ENCODE data around the gene C10orf53.
"Not testable (repeated sequence)": the region's sequence is repeated elsewhere in the genome, so short reads cannot be mapped to it uniquely, and the experiment has no call there.

C10orf53 gene

DNA sequence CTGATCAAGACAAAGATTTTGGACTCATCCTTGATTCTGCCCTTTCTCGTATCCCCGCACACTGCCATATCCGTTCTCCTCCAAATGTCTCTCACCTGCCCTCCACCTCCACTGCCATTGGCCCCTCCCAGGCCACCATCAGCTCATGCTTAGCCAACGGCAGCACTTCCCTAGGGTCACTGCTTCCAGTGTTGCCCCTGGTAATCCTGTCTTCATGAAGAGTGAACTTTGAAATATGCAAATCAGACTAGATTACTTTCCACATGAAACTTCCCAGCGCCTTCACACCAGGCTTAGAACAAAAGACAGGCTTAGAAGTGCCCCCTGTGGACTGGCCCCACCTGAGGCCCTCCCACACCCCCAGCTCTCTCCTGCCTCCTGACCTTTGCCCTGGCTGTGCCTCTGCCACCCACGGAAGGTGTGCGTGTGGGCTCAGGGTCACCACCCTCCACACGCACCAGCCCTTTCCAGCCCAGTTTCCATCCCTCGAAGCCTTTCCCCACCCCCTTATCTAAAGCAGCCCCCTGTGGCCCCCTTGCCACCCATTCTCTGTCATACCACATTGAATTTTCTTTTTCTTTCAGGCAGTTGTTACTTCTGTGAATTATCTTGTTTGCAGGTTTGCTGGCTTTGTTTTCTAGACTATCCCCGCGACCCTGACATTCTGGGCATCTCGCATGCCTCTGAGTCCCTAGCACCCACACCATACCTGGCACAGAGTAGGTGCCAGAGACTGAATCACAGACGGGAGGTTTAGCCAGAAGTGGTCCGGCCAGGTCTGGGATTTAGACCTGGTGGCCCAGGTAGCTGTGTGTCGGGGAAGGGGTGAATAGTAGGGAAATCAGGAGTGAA is 26.8 kb upstream of the C10orf53 start:
- DNase-seq: no peak

DNA sequence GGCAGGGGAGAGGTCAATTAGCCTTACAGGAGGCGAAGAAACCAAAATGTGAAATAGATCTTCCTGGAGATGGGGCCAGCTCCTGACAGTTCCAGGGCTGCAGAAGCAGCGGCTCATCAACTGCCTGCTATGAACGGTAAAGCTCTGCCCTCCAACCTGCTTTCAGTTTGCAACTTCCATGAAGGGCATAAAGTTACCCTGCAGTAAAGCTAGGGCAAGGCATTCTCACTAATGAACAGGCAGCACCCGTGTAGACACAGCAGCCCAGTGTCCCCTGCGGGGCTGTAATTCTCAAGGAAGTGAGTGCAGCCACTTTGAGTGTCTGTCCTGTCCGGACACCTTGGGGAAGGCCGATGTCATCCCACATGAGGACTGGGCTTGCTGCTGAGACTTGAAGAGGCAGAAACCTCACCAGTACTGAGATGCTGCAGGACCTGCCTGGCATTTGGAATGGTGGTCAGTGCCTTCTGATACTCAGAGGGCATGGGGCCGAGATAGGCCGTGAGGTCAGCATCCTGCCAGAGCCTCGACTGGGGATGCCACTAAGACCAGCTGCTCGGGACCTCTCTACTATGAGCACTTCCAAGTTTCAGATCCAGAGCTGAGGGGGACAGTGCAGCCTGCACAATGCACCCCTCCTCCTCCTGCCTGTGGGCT is 26.1 kb upstream of the C10orf53 start:
- no peak for DNase-seq

DNA sequence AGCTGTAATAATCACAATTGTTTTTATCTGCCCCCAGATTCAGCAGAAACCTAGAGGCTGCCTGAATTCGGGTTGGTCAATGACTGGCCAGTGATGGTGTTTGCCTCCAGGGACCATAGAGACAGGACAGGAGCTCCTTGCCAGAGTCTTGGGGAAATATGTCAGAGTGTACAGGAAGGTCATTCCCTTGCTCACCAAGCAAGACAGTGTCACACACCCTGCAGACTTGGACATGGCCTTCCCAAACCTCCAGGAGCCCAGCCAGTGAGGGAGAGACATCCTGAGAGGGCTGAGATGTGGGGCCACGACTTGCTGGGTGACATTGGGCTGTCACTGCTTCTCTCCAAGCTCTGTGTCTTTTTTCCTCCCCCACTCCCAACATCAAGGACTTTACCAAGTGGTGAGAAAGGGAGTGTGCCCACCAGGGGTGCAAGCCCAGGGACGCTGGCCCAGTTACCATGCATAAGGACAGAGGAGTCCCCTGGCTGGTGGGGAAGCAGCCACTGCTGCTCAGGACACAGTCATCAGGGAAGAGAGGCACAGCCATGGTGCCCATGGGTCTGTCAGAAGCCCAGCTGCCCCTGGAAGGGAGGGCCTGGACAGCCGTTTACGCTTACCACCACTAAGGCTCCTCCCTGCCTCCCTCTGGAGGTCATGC is 25.3 kb upstream of the C10orf53 start:
- no peak for DNase-seq

DNA sequence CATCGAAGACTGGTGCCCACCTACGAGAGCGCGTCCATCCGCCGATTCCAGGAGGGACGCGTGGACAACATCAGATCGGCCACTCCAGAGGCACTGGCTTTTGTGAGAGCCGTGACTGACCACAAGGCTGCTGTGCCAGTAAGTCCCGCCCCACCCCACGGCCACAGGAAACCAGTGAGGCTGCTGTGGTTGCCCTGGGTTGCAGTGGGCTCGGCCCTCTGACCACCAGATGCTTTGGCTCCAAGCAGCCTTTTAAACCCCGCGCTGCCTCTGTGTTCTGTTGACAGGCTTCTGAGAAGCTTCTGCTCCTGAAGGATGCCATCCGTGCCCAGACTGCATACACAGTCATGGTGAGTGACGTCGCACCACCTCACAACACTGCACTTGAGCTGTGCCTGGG is 24.4 kb upstream of the C10orf53 start:
- DNase-seq: no peak

DNA sequence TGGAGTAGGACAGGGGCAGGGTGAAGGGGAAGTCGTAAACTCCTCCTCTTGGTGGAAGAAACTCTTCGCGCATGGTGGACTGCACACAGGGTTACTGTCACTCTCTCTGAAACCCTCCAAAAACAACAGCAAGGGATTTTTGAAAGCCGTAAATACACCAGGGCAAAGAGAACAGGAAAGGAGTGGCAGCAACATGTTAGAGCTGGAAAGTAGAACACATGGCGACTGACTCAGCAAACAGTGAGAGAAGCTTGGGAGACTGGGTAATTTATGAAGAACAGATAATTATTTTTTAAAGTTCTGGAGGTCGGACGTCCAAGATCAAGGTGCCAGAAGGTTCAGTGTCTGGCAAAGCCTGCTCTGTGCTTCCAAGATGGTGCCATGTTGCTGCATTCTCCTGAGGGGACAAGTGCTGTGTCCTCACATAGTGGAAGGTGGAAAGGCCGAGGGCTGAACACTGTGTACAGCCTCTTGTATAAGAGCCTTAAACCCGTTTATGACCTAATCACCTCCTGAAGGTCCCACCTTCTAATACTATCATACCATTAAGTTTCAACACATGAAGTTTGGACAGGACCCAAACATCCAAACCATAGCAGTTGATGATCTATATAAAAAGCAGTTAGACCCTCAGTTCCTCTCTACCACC is 22.5 kb upstream of the C10orf53 start:
- no peak for DNase-seq

DNA sequence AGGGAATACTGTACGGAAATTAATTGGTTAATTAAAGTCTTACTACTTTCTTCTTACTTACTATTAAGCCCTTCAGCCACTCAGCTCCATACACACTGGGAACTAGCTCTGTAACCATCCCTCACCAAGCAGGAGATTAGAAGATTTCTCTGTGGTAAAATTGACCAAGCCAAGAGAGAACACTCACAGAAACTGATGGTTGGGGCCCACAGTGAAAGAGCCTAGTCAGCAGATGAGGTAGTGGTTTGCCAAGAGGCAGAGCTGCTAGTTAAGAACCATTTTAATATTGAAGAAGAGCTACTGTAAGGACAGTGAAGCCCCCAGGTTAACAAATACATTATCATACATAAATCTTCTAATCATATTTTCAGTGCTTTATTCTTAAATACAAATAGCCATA is 21.8 kb upstream of the C10orf53 start:
- DNase-seq: no peak

DNA sequence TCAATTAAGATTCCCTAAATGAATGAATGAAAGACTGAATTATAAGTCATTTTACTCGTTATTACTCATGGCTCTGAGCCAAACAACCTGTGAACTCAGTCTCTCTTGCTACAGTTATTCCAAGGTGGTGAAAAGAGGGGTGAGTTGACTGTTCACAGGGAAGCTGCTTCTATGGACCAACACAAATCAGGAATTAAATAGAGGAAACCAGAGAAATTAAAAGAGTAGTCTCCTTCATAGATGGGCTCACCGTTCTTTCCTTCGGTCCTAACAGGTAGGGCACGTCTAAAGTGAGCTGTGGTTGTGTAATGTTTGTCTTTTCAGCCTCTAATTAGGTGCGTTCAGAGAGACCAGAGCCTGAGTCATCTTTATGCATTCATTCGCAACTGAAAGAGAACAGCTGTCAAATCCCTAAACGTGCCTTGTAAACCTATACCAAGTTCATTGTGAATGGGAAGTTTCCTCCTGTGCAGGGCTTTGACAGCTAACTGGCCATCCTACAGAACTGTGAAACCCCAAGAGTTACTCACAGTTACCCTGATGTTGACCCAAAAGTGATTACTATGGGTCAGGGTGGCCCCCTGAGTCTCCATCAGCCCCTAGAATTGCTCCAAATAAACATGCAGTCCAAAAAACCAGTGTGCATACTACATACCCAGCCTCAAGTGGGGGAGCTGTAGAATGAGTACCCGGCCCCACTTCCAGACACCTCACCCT is 18.2 kb upstream of the C10orf53 start:
- DNase-seq: no peak

DNA sequence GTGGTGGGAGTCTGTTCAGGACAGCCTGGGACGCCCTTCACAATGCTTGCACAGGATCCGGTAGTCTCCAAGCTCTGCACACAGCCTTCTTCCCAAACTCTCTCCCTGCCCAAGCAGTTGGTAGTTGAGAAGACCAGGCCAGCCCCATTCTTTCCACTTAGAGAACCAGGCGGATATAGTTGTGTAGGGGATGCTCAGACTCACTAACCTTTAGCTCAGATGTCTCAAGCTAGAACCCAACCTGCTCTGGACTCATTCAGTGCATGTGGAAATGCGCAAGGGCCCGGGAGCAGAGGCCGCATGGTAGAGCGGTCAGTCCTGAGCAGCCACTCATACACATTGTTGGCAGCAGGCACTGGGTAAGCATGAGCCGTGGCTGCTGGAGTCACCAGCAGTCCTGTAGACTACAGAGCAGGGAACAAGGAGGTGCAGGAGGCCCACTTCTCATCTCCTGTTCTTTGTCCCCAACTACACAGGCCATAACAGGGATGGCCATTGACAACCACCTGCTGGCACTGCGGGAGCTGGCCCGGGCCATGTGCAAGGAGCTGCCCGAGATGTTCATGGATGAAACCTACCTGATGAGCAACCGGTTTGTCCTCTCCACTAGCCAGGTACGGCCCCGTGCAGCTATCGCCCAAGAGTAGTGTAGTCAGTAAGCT is 17.2 kb upstream of the C10orf53 start:
- no peak for DNase-seq

DNA sequence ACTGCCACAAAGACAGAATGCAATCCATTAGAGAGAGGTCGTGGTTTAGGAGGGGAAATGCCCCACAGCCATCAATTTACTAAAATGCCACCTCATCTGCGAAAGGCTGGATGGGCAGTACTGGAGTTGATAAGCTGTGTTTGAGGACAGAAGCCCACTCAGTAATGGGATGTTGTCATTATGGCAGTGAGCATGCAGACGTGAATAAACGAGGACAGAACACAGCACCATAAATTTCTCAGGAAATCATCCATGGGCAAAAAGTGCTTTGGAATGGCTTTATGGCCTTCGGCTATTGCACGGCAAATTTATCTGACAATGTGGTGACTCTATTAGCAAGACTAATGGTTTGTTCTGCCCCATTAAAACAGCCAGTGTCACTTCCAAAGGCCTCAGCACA is 15.9 kb upstream of the C10orf53 start:
- no peak for DNase-seq

DNA sequence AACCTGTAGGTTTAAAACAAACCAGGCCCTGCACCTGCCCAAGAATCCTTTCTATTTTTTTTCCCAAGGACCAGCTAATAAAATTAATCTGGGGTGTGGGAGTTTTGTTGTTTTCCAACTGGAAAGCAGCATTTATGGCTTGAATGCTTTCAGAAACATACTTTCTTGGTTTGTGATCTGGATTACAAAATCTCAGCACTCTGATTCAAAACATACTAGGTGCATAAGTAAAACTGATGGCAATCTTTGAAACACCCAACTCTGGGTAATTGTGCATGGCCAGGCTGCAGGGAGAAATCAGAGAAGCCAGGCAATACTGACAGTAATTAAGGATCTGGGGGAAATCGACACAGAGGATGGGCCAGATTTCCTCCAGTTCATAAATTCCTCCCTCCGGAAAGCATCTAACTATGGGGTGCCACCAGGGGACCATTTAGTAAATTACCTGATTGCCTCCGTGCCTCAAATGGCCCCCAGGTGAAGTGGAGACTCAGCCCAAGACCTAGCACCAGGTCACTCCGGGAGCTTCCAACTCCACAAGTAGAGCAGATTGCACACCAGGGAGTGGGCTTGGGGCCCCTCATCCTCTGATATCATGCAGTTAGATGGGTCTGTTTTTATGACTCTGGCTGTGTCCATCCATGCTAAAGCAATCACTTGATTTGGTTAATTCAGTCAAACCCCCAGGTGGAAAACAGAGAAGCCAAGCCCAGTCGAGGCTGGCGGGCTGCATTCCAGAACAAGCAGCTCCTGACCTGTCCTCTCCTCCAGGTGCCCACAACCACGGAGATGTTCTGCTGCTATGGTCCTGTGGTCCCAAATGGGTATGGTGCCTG is 15.2 kb upstream of the C10orf53 start:
- DNase-seq: no peak

DNA sequence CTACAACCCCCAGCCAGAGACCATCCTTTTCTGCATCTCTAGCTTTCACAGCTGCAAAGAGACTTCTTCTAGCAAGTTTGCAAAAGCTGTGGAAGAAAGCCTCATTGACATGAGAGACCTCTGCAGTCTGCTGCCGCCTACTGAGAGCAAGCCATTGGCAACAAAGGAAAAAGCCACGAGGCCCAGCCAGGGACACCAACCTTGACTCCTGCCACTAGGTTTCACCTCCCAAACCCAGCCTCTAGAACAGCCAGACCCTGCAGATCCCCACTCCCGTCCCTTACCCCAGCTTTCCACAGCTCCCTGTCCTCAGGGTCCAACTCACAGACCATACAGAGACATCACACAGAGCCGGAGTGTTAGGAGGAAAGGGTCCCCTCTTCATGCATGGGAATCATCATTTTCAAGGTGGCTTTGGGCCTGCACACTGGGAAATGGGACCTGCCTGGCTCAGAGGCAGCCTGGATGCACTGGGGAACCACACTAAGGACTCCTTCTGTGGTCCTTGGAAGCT is 14.6 kb upstream of the C10orf53 start:
- DNase-seq: no peak

DNA sequence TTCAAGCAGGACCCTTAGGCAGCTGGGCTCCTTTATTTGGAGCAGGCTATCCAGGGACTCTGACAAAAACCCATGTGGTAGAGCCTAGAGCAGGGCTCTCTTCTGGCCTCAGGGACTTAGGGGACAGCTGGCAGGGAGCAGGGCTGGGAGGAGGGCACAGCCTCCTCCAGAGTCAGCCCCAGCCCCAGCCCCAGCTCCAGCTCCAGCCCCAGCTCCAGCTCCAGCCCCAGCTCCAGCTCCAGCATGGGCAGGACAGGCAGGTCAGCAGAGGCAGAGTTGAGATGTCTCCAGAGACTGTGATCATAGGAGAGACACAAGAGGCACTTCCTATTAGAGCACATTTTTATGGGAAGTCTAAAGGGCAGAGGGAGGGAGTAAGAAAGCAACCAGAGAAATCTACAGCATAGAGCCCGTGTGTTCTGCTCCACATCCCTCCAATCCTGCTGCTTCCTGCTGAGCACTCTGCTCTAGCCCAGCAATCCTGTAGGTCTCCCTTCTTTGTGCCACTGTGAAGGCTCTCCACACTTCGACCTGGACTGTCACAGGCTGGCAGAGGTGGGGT is 13.3 kb upstream of the C10orf53 start:
- no peak for DNase-seq

DNA sequence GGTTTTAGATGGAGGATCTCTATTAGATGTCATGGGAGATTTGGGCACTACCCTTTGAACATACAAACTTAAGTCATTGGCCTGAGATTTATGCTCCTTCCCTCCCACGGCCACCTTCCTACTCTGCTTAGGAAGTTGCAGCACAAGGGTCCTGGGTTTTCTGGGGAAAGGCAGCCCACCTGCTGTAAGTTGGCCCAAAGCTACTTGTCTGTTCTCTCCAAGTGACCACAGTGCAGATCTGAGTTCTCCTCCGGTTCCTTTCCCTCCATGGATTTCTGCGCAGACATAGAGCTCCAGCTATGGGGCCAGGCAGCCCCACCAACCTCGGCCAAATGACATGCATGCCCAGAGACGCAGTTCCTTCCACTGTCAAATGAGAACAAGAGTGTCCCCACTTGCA is 12.8 kb upstream of the C10orf53 start:
- no peak for DNase-seq

DNA sequence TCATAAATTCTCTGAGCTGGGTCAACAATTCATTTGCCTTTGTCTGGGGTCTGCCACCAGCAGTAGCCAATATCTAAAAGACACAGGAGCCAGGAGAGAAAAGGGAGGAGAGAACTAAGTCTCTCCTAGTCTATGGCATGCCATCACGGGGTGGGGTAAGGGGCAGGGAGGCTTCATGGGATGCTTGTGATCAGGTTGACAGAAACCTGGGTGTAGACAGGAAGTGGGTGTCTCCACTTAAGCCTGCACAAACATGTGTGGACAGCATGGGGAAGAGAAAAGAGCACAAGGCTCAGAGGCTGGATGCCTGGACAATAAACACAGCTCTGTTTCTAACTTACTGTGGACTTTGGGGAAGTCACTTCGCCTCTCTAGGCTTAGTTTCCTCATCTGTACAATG is 11.5 kb upstream of the C10orf53 start:
- no peak for DNase-seq

DNA sequence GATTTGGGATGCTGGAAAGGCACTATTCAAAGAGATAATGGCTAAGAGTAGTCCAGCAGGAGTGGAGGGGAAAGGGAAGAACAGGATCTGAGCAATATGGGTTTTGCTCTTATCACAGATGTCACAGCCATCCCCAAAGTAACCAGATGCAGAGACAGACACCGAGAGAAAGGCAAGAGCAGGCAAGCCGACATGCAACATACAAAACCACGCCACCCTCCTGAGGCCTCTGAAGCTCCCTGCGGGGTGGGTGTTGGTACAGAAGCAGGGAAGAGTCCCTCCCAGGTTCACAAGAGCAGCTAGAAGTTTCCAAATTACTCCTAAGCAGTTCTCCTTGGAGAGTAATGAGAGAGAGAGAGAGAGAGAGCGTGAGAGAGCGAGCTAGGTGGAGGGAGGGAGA is 10.8 kb upstream of the C10orf53 start:
- no peak for DNase-seq

DNA sequence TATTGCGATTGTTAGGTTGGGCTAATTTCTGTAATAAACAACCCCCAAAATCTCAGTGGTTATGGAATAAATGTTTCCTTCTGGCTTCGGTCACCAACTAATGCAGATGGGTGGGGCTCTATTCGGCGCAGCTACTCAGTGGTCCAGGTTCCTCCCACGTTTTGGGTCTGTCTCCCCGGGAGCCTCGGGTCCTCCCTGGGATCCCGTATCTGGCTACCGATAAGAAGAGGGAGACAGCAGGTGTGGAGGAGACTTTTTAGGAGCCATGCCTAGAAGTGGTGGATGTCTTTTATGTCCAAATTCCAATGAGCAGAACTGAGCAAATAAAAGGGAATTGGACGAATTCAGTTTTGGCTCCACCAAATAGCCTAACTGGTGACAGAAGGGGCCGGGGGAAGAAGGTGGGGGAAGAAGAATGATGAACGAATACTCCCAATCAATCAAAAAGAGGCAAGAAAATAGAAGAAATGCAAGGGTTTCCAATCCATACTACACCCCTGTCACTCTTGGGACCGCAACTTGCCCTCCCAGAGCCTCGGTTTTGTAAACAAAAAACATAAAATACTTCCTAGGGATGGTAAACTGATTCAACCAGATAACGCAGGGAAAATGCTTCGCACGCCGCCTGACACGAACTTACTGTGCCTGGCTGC is 498 bp upstream of the C10orf53 start:
- no peak for DNase-seq

DNA sequence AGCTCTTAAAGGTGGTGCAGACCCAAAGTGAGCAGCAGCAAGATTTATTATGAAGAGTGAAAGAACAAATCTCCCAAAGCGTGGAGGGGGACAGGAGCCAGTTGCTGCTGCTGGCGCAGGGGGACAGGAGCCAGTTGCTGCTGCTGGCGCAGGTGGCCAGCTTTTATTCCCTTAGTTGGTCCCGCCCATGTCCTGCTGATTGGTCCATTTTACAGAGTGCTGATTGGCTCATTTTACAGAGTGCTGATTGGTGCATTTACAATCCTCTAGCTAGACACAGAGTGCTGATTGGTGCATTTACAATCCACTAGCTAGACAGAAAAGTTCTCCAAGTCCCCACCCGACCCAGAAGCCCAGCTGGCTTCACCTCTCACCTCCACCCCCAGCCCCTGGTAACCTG is 3.0 kb downstream of the C10orf53 start:
- DNase-seq: not testable (repeated sequence)

DNA sequence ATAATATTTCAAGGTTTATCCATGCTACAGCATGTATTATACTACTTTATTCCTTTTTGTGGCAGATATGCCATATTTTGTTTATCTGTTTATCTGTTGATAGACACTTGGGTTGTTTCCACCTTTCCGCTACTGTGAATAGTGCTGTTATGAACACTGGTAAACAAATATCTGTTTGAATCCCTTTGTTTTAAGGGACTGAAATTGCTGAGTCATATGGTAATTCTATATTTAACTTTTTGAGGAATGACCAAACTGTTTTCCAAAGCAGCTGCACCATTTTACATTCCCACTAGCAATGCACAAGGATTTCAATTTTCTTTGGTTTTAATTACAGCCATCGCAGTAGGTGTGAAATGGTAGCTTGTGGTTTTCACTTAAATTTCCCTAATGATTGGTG is 3.4 kb downstream of the C10orf53 start:
- DNase-seq: no peak

DNA sequence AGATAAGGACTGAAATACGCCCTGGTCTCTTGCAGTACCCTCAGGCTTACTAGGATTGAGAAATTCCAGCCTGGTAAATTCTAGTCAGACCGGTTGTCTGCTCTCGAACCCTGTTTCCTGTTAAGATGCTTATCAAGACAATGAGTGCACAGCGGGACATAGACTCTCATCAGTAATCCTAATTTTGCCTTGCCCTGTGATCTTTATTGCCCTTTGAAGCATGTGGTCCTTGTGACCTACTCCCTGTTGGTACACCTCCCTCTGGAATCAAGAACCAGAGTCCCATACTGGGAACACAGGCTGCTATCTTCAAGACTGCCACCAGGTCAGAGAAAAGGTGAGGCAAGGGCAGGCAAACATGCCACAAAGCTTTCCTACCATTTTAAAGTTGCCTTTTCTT is 7.2 kb downstream of the C10orf53 start:
- DNase-seq: no peak

DNA sequence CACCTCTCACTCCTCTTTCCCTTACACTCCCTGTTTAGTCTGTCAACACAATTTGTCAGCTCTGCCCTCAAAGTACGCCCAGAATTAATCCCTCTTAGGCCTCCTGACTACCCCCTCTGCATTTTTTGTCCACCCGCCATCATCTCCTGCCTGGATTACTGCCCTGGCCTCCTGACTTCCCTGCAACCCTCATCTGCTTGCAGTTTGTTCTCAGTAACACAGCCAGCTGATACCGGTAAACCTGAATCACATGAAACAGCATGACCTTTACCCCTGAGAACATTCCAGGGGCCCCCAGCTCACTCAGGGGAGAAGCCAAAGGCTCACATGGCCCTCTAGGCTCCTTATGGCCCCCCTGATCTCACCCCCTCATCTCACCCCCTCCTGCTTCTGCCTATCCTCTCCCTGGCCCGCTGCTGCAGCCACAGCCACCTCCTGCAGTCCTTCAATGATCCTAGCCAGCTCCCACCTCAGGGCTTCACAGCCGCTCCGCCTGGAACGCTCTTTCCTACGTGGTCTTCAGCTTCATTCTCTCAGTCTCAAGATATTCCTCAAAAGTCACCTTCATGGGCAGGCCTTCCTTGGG is 8.9 kb downstream of the C10orf53 start:
- DNase-seq: no peak

Data from CD4-positive, alpha-beta T cell treated with Interleukin-15 for 1 hour (primary cell).